ENCODE data around the gene SMG7.

DNA sequence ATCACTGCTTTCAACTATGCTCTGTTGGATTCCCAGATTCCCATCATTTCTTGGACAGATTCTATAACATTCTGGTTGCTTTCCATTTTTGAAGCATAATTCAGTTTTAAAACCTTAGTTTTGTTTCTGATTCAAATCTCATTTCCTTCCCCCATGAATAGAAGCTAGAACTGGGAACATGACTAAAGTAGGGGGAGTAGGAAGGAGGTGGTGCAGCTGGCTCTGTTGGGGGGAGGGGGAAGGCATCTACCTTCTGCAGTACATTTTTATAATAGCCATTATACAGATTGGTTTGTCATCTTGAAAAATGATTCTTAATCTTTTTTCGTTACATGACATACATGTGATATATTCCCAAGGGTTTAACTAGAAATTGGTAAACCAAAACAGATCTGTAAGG, 48.1 kb downstream of the SMG7 start:
- TF ChIP-seq JUNB (IDR thresholded peaks at IDR 0.05), result no peak
- no peak for TF ChIP-seq SMC3 (IDR thresholded peaks at IDR 0.05; ENCODE audit: borderline replicate concordance, low read length)
- no peak for TF ChIP-seq YY1 (IDR thresholded peaks at IDR 0.05; ENCODE audit: low read depth, low read length)
- TF ChIP-seq CTCF (IDR thresholded peaks at IDR 0.05 in 2 of 3, conservative IDR thresholded peaks at IDR 0.05 in 1 of 3; ENCODE audit: control insufficient read depth in 2 of 3, extremely low read depth in 1 of 3, insufficient read depth in 1 of 3, low read depth in 3 of 3, low read length in 3 of 3), result no peak
- TF ChIP-seq PAX8 (IDR thresholded peaks at IDR 0.05), result no peak
- TF ChIP-seq NR2C2 (IDR thresholded peaks at IDR 0.05; ENCODE audit: borderline replicate concordance, control insufficient read depth, insufficient read length, low read depth), result no peak
- TF ChIP-seq CBX5 (IDR thresholded peaks at IDR 0.05; ENCODE audit: low read depth), result no peak
- TF ChIP-seq BHLHE40 (IDR thresholded peaks at IDR 0.05; ENCODE audit: borderline replicate concordance in 1 of 2, low read depth in 2 of 2, low read length in 1 of 2), result no peak

Data from GM12878 (cell line).